Measurements from ENCODE around the gene DYRK1B.

Gene DYRK1B

DNA sequence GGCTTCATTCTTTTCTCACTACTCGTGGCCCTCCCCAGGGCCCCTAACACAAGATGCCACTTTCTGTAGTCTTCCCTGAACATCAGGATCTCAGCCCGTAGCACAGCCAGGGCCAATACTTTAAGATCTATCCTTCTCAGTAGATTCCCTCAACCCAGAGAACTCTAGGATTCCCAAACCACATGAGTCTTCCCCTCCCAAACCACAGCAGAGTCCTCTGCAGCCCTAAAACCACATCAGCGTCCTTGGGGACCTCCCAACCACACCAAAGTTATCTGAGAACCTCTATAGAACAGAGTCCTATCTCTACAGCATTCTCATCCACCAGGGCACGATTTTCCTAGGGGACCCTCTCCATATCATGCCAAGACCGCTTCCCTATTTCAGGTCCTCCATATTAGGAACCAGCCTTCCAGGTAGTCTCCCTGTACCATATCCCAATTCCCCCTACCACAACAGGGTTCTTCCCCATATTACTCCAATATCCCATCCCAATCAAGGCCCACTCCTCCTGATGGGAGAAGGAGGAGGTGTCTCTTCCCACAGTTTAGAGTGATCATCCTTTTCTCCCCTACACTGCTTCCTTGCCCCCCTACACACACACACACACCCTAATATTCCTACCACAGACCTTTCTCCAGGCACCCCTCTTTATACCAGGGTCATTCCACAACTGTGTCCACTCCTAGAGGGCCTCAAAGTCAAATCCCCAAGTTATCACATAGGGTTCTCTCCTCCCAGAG lies 1.4 kb downstream of the DYRK1B start:
- Histone ChIP-seq H3K9me3 (ENCODE audit: control insufficient read depth in 2 of 2, low read length in 2 of 2) (no peaks in the 10 kb centered on the region), H3K36me3 (ENCODE audit: control insufficient read depth in 2 of 2, insufficient read depth in 2 of 2, low read length in 2 of 2) (peaks cover 46 to 50% of the 10 kb centered on the region in 2 donors), H3K9ac (ENCODE audit: low read depth in 1 of 2, low read length in 2 of 2) (peak overlapping the region; percentile 60 to 84), H3K27ac (ENCODE audit: low read depth in 2 of 2, low read length in 2 of 2) (no peak overlapping the region), H3K27me3 (ENCODE audit: control insufficient read depth in 2 of 2, insufficient read depth in 2 of 2, low read length in 2 of 2) (no peaks in the 10 kb centered on the region), H3K4me3 (ENCODE audit: low read length in 2 of 2) (peak overlapping the region; percentile 88), H3K4me1 (ENCODE audit: control insufficient read depth in 2 of 2, insufficient read depth in 2 of 2, low read length in 2 of 2) (peaks cover 14% of the 10 kb centered on the region in 2 donors)

DNA sequence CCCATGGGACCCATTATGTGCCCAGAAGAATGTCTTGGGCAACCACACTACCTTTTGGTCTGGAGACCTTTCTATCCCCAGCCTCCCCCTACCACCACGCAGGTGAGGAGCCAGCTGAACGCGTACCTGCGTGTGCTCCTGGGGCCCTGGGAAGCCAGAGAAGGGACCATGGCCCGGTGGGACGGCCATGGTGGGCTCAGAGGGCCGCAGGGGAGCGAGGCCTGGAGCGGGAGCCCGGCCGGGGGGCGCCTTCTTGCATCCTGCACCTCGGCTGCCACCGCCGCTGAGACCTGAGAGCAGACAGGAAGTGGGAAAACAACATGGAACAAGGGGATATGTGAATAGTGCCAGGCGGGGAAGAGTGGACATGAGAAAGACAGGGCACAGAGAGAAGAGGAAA lies 2.3 kb downstream of the DYRK1B start:
- H3K36me3 ChIP-seq (ENCODE audit: control insufficient read depth in 2 of 2, insufficient read depth in 2 of 2, low read length in 2 of 2): peaks cover 43 to 46% of the 10 kb centered on the region in 2 donors
- H3K4me1 ChIP-seq (ENCODE audit: control insufficient read depth in 2 of 2, insufficient read depth in 2 of 2, low read length in 2 of 2): peaks cover 14% of the 10 kb centered on the region in 2 donors
- H3K9ac ChIP-seq (ENCODE audit: low read depth in 1 of 2, low read length in 2 of 2): no peak overlapping the region
- no peaks in the 10 kb centered on the region for H3K27me3 ChIP-seq (ENCODE audit: control insufficient read depth in 2 of 2, insufficient read depth in 2 of 2, low read length in 2 of 2)
- H3K9me3 ChIP-seq (ENCODE audit: control insufficient read depth in 2 of 2, low read length in 2 of 2): no peaks in the 10 kb centered on the region
- no peak overlapping the region for H3K4me3 ChIP-seq (ENCODE audit: low read length in 2 of 2)
- H3K27ac ChIP-seq (ENCODE audit: low read depth in 2 of 2, low read length in 2 of 2): no peak overlapping the region

DNA sequence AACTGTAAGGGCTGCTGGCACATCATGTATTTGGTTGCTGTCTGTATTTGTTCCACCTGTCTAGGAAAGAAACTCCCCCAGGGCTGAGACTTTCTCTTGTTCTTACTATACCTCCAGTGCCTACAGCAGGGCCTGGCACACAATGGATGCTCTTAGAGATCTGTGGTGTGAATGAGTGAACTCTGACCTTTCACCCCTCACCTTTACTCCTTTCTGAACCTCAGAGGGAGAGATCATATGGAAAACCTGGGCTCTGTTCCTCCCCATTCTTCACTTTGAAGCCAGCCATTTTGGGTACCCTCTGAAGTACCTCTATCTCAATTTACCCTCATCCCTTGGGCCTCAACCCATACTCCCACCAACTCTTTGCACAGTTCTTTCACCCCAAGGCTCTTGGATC lies 3.1 kb downstream of the DYRK1B start:
- Histone ChIP-seq H3K27ac (ENCODE audit: low read depth in 2 of 2, low read length in 2 of 2) (no peak overlapping the region), H3K27me3 (ENCODE audit: control insufficient read depth in 2 of 2, insufficient read depth in 2 of 2, low read length in 2 of 2) (no peaks in the 10 kb centered on the region), H3K9me3 (ENCODE audit: control insufficient read depth in 2 of 2, low read length in 2 of 2) (no peaks in the 10 kb centered on the region), H3K36me3 (ENCODE audit: control insufficient read depth in 2 of 2, insufficient read depth in 2 of 2, low read length in 2 of 2) (peaks cover 42 to 48% of the 10 kb centered on the region in 2 donors), H3K4me1 (ENCODE audit: control insufficient read depth in 2 of 2, insufficient read depth in 2 of 2, low read length in 2 of 2) (peaks cover 14% of the 10 kb centered on the region in 2 donors), H3K9ac (ENCODE audit: low read depth in 1 of 2, low read length in 2 of 2) (no peak overlapping the region), H3K4me3 (ENCODE audit: low read length in 2 of 2) (no peak overlapping the region)

DNA sequence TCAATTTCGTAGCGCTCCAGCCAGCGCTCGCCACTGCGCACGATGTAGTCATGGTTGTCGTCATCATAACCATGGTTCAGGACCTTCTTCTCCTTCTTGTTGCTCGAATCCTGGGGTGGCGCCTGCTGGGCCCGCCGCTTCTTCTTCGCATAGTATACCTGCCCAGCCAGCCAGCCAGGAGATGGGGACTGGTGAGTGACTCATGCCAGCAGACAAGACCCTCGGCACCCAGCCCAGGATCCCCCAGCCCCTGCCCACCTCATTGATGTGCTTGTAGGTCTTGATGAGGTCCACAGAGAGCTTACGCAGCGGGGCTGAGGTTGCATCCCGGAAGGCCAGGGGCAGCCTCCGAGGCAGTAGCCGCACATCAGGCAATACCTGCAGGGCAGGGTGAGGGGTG lies 3.6 kb downstream of the DYRK1B start:
- Histone ChIP-seq H3K9ac (ENCODE audit: low read depth in 1 of 2, low read length in 2 of 2) (no peak overlapping the region), H3K27me3 (ENCODE audit: control insufficient read depth in 2 of 2, insufficient read depth in 2 of 2, low read length in 2 of 2) (no peaks in the 10 kb centered on the region), H3K36me3 (ENCODE audit: control insufficient read depth in 2 of 2, insufficient read depth in 2 of 2, low read length in 2 of 2) (peaks cover 40 to 46% of the 10 kb centered on the region in 2 donors), H3K27ac (ENCODE audit: low read depth in 2 of 2, low read length in 2 of 2) (no peak overlapping the region), H3K9me3 (ENCODE audit: control insufficient read depth in 2 of 2, low read length in 2 of 2) (no peaks in the 10 kb centered on the region), H3K4me3 (ENCODE audit: low read length in 2 of 2) (no peak overlapping the region), H3K4me1 (ENCODE audit: control insufficient read depth in 2 of 2, insufficient read depth in 2 of 2, low read length in 2 of 2) (peaks cover 14% of the 10 kb centered on the region in 2 donors)

DNA sequence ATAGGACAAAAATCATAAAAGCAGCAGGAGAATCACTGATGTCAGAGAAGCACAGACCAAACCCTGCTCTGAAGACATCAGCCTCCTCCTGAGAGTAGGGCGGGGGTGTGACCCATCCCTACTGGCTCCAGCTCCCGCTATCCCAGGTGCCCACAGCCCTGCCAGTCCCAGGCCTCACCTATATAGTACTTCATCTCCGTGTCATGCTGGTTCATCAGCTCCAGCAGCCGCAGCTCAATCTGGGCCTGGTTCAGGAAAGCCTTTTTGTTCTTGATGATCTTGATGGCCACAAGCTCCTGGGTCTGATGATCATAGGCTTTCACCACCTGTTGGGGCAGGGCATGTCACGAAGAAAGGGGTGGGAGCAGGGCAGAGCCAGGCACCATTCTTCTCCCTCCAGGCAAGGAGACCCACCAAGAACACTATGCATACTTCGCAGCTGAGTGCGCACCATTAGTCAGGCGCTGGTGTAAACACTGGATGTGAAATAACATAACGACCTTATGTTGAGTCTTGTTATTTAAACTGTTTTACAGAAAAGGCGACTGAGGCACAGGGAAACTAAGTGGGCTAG lies 4.2 kb downstream of the DYRK1B start:
- no peak overlapping the region for H3K9ac ChIP-seq (ENCODE audit: low read depth in 1 of 2, low read length in 2 of 2)
- H3K36me3 ChIP-seq (ENCODE audit: control insufficient read depth in 2 of 2, insufficient read depth in 2 of 2, low read length in 2 of 2): peaks cover 40 to 45% of the 10 kb centered on the region in 2 donors
- H3K4me1 ChIP-seq (ENCODE audit: control insufficient read depth in 2 of 2, insufficient read depth in 2 of 2, low read length in 2 of 2): peaks cover 15 to 17% of the 10 kb centered on the region in 2 donors

DNA sequence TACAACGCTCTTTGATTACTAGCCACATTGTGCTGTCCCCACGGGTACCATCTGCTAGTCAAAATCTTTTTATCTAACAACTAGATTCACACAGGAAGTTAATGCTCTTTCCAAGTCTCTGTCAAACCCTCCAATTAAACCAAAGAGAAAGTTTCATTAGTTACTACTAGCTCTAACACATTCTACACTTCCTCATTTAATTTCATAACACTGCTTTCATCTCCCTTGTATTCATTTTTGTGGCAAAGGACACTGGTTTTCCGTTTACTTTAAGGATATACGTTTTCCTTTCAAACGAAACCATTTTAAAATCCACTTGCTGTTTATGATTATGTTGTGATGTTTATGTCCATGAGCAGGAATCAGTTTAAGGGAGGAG lies 5.3 kb downstream of the DYRK1B start:
- Histone ChIP-seq H3K4me1 (ENCODE audit: control insufficient read depth in 2 of 2, insufficient read depth in 2 of 2, low read length in 2 of 2) (peaks cover 12 to 17% of the 10 kb centered on the region in 2 donors), H3K9me3 (ENCODE audit: control insufficient read depth in 2 of 2, low read length in 2 of 2) (no peaks in the 10 kb centered on the region), H3K9ac (ENCODE audit: low read depth in 1 of 2, low read length in 2 of 2) (no peak overlapping the region), H3K27me3 (ENCODE audit: control insufficient read depth in 2 of 2, insufficient read depth in 2 of 2, low read length in 2 of 2) (no peaks in the 10 kb centered on the region), H3K27ac (ENCODE audit: low read depth in 2 of 2, low read length in 2 of 2) (no peak overlapping the region), H3K36me3 (ENCODE audit: control insufficient read depth in 2 of 2, insufficient read depth in 2 of 2, low read length in 2 of 2) (peaks cover 40% of the 10 kb centered on the region in 2 donors), H3K4me3 (ENCODE audit: low read length in 2 of 2) (no peak overlapping the region)

More for the DNA sequence above, 4.2 kb downstream of the DYRK1B start:
- no peaks in the 10 kb centered on the region for H3K9me3 ChIP-seq (ENCODE audit: control insufficient read depth in 2 of 2, low read length in 2 of 2)
- H3K27ac ChIP-seq (ENCODE audit: low read depth in 2 of 2, low read length in 2 of 2): no peak overlapping the region
- H3K4me3 ChIP-seq (ENCODE audit: low read length in 2 of 2): no peak overlapping the region
- H3K27me3 ChIP-seq (ENCODE audit: control insufficient read depth in 2 of 2, insufficient read depth in 2 of 2, low read length in 2 of 2): no peaks in the 10 kb centered on the region

DNA sequence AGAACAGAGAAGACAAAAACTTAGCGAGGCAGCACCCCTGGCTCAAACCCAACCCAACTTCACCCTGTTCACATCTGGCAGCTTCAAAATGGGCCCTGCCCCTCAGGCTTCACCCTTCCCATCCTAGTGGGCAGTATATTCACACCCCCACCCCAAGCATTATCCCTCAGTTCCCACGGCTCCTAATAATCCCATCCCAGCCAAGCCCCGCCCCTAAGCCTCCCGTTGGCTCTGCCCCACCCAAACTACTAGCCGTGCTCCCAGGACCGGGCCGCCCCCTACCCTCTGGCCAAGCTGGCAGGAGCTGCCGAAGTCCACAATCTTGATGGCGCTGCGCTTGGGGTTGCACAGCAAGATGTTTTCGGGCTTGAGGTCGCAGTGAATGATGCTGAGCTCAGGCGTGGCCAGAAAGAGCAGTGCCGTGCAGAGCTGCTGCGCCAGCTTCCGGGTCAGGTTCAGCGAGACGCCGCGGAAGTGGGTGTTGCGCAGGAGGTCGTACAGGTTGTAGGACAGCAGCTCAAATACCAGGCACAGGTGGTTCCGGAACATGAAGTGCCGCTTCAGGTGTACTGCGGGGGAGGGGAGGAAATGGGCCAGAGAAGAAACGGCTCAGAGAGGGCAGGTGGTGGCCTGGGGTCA lies 5.8 kb downstream of the DYRK1B start:
- peaks cover 13 to 19% of the 10 kb centered on the region in 2 donors for H3K4me1 ChIP-seq (ENCODE audit: control insufficient read depth in 2 of 2, insufficient read depth in 2 of 2, low read length in 2 of 2)

DNA sequence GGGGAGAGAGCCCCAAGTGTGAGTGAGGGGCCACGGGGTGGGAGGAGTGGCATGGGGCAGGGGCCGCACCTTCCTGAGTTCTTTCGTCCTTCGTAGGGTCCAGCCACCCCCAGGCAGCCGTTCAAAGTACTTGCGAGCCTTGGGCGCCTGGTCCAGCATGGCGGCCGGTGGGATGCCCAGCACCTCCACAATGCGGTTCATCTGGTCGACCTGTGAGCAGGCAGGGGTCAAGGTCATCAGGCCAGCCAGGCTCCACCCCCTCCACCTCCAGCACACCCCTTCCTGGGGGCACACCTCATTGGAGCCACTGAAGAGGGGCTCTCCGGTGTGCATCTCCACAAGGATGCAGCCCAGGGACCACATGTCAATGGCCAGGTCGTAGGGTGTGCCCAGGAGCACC lies 6.7 kb downstream of the DYRK1B start:
- Histone ChIP-seq H3K27ac (ENCODE audit: low read depth in 2 of 2, low read length in 2 of 2) (no peak overlapping the region), H3K36me3 (ENCODE audit: control insufficient read depth in 2 of 2, insufficient read depth in 2 of 2, low read length in 2 of 2) (peaks cover 40% of the 10 kb centered on the region in 2 donors), H3K4me3 (ENCODE audit: low read length in 2 of 2) (no peak overlapping the region), H3K9me3 (ENCODE audit: control insufficient read depth in 2 of 2, low read length in 2 of 2) (no peaks in the 10 kb centered on the region), H3K27me3 (ENCODE audit: control insufficient read depth in 2 of 2, insufficient read depth in 2 of 2, low read length in 2 of 2) (no peaks in the 10 kb centered on the region), H3K4me1 (ENCODE audit: control insufficient read depth in 2 of 2, insufficient read depth in 2 of 2, low read length in 2 of 2) (peaks cover 6 to 11% of the 10 kb centered on the region in 2 donors), H3K9ac (ENCODE audit: low read depth in 1 of 2, low read length in 2 of 2) (no peak overlapping the region)

More for the DNA sequence above, 5.8 kb downstream of the DYRK1B start:
- Histone ChIP-seq H3K9ac (ENCODE audit: low read depth in 1 of 2, low read length in 2 of 2) (no peak overlapping the region), H3K9me3 (ENCODE audit: control insufficient read depth in 2 of 2, low read length in 2 of 2) (no peaks in the 10 kb centered on the region), H3K36me3 (ENCODE audit: control insufficient read depth in 2 of 2, insufficient read depth in 2 of 2, low read length in 2 of 2) (peaks cover 40% of the 10 kb centered on the region in 2 donors), H3K27me3 (ENCODE audit: control insufficient read depth in 2 of 2, insufficient read depth in 2 of 2, low read length in 2 of 2) (no peaks in the 10 kb centered on the region), H3K4me3 (ENCODE audit: low read length in 2 of 2) (no peak overlapping the region), H3K27ac (ENCODE audit: low read depth in 2 of 2, low read length in 2 of 2) (no peak overlapping the region)

DNA sequence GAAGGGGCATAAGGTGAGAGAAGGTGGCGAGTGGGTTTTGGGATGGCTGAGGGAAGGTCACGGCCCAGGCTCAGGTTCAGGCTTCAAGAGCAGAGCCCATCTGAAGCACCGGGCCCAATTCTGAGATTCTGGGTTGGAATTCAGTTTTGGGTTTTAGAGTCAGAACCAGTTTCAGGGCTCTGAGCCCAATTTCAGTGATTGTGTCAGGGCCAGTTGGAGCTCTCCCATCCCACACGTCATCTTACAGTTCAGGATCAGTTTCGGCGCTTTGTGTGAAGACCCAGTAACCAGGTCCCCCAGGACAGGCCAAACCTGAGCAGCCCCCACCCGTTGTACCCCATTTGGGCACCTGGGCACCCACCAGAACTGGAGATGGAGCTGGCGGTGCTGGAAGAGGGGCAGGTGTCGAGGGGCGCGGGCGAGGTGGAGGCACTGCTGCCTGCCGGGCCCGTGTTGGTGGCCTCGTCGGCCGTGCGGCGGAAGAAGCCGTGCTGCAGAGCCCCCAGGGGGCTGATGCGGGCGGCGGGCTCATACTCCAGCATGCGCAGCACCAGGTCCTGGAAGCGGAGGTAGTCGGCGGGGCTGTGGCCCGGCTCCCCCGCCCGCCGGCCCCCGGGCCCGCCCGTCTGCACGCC lies 7.5 kb downstream of the DYRK1B start:
- Histone ChIP-seq H3K27me3 (ENCODE audit: control insufficient read depth in 2 of 2, insufficient read depth in 2 of 2, low read length in 2 of 2) (no peaks in the 10 kb centered on the region), H3K9me3 (ENCODE audit: control insufficient read depth in 2 of 2, low read length in 2 of 2) (no peaks in the 10 kb centered on the region), H3K4me1 (ENCODE audit: control insufficient read depth in 2 of 2, insufficient read depth in 2 of 2, low read length in 2 of 2) (peaks cover 6 to 10% of the 10 kb centered on the region in 2 donors), H3K27ac (ENCODE audit: low read depth in 2 of 2, low read length in 2 of 2) (no peak overlapping the region), H3K4me3 (ENCODE audit: low read length in 2 of 2) (no peak overlapping the region), H3K9ac (ENCODE audit: low read depth in 1 of 2, low read length in 2 of 2) (no peak overlapping the region), H3K36me3 (ENCODE audit: control insufficient read depth in 2 of 2, insufficient read depth in 2 of 2, low read length in 2 of 2) (peaks cover 36 to 39% of the 10 kb centered on the region in 2 donors)

All from mucosa of rectum (tissue), 2 donors.